BJ (cell line): ENCODE results near the gene TGIF2. TPM values are rescaled to one million over a fixed set of nuclear protein-coding genes. Genes with fewer than 3 reads are reported as not detected.

ENCODE experiments used
- CTCF ChIA-PET: fragments of 350-600 bp; formaldehyde crosslinking; extraction: SDS; loops from one replicate; lab custom pipeline; 2021; ENCODE audit warnings: antibody characterized with exemption, inconsistent platforms; lab: Yijun Ruan, JAX
- POLR2A ChIA-PET: fragments of 300-600 bp; sonication (Branson Sonifier 250); formaldehyde crosslinking; extraction: SDS; loops from one replicate; lab custom pipeline; 2021; ENCODE audit warnings: antibody characterized with exemption; lab: Charles Lee
- DNase-seq: peaks from one replicate; pipeline ENCODE4 v3.0.0-alpha.2; 2011; ENCODE audit warnings: low read depth
- H3K27me3 ChIP-seq: 2 replicates; pipeline ENCODE4 v1.6.0; 2011; ENCODE audit warnings: low read length; ENCODE audit not compliant: control insufficient read depth, insufficient read depth
- H3K36me3 ChIP-seq: 2 replicates; pipeline ENCODE4 v1.5.1; 2011; ENCODE audit warnings: low read length; ENCODE audit not compliant: control insufficient read depth, insufficient read depth
- H3K4me3 ChIP-seq: 2 replicates; pipeline ENCODE4 v1.5.1; 2011; ENCODE audit warnings: low read depth, mild to moderate bottlenecking, control low read depth, low read length
- CTCF ChIP-seq: IDR thresholded peaks from 2 replicates; pipeline ENCODE4 v1.5.1; 2011; ENCODE audit warnings: low read depth, mild to moderate bottlenecking, control low read depth, inconsistent platforms, low read length, moderate library complexity; ENCODE audit not compliant: insufficient read depth
- polyA plus RNA-seq: library from polyadenylated mRNA; depleted of rRNA; stranded (reverse); fragments of >200 nt; gene quantifications from 2 replicates; pipeline ENCODE4 v1.2.3, GENCODE V29; 2011

TGIF2 gene
- polyA plus RNA-seq, 1 experiment: 10.8 TPM

DNA sequence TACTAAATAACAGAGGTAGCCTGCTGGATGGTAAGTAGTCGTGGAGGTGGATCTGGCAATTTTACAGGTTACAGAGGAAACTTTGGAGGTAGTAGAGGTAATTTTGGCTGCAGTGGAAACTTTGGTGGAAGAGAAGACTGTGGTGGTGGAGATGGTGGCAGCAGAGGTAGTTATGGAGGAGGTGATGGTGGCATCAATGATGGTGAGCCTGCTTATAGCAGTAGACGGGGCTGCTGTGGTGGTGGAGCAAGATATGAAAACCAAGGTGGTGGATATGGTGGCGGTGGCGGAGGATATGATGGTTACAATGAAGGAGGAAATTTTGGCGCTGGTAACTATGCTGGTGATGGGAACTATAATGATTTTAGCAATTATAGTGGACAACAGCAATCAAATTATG, 47.5 kb downstream of the TGIF2 start:
- Histone ChIP-seq H3K36me3 (no peaks in the 10 kb centered on the region), H3K27me3 (no peaks in the 10 kb centered on the region), H3K4me3 (no peak overlapping the region)
- ChIA-PET CTCF (interaction anchor here (1.3 kb wide), 1 partner anchor 15 kb away, joined by 4 read pairs; the partner anchor contains the start of gene RAB5IF), POLR2A (no interaction called here)
- no peak for DNase-seq
- no peak for TF ChIP-seq CTCF

- DNase-seq: no peak
- TF ChIP-seq CTCF: no peak
- Histone ChIP-seq H3K36me3 (no peaks in the 10 kb centered on the region), H3K4me3 (no peak overlapping the region), H3K27me3 (no peaks in the 10 kb centered on the region)
- ChIA-PET CTCF (interaction anchor here (1.5 to 1.7 kb wide), 2 partner anchors 11 to 18 kb away, joined by 7 read pairs; partner anchors contain the start of gene RAB5IF), POLR2A (no interaction called here)
Measured at GRCh38 chr20:36623444-36623843, 50.0 kb downstream of the TGIF2 start.

DNA sequence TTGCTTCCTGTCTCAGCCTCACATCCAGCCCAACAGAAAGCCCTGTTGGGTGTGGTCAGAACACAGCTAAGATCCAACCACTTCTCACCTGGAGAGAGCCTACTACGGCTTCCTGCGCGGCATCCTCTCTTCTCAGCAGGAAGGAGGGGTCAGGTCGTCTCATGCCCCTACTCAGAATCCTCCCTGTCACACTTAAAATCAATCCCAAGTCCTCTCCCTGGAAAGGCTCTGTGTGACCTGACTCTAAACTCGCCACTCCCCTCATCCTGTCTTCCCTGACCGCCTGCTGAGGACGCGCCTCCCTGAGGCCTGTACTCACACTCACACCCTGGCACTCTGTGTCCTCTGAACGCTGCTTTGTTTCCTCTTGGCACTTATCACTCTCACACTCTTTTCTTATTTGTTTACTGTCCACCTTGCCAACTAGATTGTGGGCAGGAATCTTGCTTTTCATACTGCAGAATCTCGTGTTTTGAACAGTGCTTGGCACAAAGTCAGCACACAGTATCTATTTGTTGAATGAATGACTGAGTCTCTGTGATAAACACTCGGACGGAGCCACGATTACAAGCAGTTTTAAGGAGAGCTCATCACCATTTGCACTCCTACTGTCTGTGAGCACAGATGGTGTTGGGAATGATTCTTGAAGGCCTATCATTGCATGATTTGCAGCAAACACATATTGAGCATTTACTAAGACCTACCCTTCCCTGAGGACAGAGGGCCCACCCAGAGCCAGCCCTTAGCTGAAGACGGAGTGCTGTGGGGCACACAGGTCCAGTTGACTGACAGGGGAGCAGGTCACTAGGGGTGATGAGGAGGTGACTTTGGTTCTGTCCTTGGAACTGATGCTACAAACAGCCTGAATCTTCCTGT, 50.9 kb downstream of the TGIF2 start:
- POLR2A ChIA-PET: no interaction called here
- CTCF ChIA-PET: interaction anchor here (1.5 to 1.7 kb wide), 2 partner anchors 12 to 18 kb away, joined by 7 read pairs; partner anchors contain the start of gene RAB5IF
- TF ChIP-seq CTCF: no peak

DNA sequence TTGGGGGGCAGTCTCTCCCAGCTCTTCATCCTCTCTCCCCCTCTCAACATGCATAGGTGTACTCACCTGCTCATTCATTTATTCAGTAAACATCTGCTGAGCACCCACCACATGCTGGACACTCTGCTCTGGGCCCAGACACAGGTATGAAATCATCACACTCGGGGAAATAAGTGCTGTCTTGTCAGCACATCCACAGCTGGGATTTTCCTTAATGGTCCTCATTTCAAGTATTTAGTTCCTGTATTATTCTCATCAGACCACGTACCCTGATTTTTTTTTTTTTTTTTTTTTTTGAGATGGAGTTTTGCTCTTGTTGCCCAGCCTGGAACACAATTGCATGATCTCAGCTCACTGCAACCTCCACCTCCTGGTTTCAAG, 51.5 kb downstream of the TGIF2 start:
- Histone ChIP-seq H3K27me3 (no peaks in the 10 kb centered on the region), H3K36me3 (no peaks in the 10 kb centered on the region), H3K4me3 (no peak overlapping the region)
- no peak for TF ChIP-seq CTCF
- DNase-seq: no peak
- ChIA-PET CTCF (no interaction called here), POLR2A (no interaction called here)

More for the DNA sequence above, 50.9 kb downstream of the TGIF2 start:
- Histone ChIP-seq H3K4me3 (no peak overlapping the region), H3K27me3 (no peaks in the 10 kb centered on the region), H3K36me3 (no peaks in the 10 kb centered on the region)
- no peak for DNase-seq

- Histone ChIP-seq H3K4me3 (no peak overlapping the region), H3K27me3 (no peaks in the 10 kb centered on the region), H3K36me3 (no peaks in the 10 kb centered on the region)
- POLR2A ChIA-PET: no interaction called here
- CTCF ChIA-PET: interaction anchor here (3.2 kb wide), 1 partner anchor 15 kb away, joined by 9 read pairs; no protein-coding TSS in a partner anchor
- TF ChIP-seq CTCF: no peak
- DNase-seq: no peak
Measured at GRCh38 chr20:36628076-36628475, 54.7 kb downstream of the TGIF2 start.
